ENCODE measurements around the gene HDAC7.

Gene HDAC7

DNA sequence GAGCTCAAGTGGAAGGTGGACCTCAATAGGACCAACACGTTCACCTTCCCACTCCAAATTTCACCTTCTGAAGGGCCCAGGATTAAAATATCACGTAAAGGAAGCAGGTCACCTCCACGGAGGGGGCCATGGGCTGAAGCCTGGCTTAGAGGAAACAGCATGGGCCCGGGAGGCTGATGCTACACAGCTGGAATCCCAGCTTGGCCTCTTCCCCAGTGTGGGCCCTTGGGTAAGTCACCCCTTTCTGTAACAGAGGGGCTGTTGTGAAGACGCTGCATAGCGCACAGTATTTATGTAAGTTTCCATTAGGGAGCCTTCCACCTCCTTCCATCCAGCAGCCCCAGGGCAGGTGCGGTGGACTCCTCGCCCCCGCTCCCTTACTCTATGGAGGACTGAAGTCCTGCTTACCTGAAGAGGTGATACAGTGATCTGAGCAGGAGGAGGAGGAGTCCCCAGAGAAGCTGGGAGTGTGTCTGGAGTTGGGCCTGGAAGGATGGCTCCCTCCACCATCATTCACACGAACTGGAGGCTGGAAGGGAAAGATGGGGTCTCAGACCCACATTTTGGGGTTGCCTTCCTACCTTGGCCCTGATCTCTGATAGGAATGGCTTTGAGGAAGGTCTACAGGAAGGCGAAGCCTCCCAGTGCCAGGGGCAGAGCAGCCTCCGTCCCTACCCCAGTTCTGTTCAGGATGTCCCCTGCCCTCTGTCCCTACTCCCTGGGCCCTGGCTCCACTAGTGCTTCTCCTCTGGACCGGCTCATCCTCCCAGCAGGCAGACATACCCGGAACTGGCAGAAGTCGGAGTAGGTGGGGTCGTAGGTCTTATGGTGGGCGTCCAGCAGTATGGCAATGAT is 37.2 kb upstream of the HDAC7 start:
- TF ChIP-seq, protein P1, sequence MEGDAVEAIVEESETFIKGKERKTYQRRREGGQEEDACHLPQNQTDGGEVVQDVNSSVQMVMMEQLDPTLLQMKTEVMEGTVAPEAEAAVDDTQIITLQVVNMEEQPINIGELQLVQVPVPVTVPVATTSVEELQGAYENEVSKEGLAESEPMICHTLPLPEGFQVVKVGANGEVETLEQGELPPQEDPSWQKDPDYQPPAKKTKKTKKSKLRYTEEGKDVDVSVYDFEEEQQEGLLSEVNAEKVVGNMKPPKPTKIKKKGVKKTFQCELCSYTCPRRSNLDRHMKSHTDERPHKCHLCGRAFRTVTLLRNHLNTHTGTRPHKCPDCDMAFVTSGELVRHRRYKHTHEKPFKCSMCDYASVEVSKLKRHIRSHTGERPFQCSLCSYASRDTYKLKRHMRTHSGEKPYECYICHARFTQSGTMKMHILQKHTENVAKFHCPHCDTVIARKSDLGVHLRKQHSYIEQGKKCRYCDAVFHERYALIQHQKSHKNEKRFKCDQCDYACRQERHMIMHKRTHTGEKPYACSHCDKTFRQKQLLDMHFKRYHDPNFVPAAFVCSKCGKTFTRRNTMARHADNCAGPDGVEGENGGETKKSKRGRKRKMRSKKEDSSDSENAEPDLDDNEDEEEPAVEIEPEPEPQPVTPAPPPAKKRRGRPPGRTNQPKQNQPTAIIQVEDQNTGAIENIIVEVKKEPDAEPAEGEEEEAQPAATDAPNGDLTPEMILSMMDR (conservative IDR thresholded peaks at IDR 0.05; ENCODE audit: control insufficient read depth, insufficient read depth, low read depth, low read length): no peak
- no peak overlapping the region for H3K4me3 ChIP-seq (ENCODE audit: control insufficient read depth, low read depth, low read length)
- DNase-seq (ENCODE audit: low read depth): no peak

DNA sequence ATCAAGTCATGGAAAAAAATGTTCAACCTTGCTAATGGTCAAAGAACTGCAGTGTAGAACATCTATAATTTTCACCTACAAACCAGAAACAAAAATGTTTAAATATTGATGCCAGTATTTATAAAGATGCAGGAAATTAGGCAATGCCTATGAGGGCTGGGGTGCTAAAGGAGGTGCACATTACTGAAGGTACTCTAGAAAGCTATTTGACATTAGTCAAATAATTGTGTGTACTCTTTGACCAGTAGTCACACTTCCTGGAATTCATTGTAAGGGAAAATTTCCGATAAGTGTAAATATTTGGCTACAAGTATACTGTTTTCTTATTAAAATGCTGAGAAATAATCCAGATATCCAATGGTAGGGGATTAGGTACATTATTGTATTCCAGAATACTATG is 36.4 kb upstream of the HDAC7 start:
- no peak overlapping the region for H3K4me3 ChIP-seq (ENCODE audit: control insufficient read depth, low read depth, low read length)
- TF ChIP-seq, protein P1 (conservative IDR thresholded peaks at IDR 0.05; ENCODE audit: control insufficient read depth, insufficient read depth, low read depth, low read length): no peak
- no peak for DNase-seq (ENCODE audit: low read depth)

GRCh38 chr12:47855502-47855901 is 35.8 kb upstream of the HDAC7 start:
- H3K4me3 ChIP-seq (ENCODE audit: control insufficient read depth, low read depth, low read length): no peak overlapping the region
- TF ChIP-seq, protein P1 (conservative IDR thresholded peaks at IDR 0.05; ENCODE audit: control insufficient read depth, insufficient read depth, low read depth, low read length): no peak
- no peak for DNase-seq (ENCODE audit: low read depth)

DNA sequence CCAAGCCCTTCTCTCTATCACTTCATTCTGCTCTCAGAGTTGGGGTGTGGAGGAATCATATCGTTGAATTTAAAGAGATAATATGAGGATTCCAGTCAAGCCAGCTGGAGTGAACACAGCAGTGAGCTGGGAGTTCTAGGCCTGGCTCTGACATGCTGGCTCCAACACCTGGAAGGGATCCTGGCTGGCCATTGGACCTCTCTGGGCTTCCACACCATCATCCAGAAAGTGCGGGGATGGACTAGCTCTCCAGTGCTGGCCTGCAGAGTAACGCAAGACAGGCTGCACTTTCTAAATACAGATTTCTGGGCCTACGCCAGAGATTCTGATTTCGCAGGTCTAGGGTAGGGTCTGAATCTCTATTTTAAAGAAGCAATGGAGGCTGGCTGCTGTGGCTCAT is 34.8 kb upstream of the HDAC7 start:
- DNase-seq (ENCODE audit: low read depth): no peak
- TF ChIP-seq, protein P1 (conservative IDR thresholded peaks at IDR 0.05; ENCODE audit: control insufficient read depth, insufficient read depth, low read depth, low read length): no peak
- no peak overlapping the region for H3K4me3 ChIP-seq (ENCODE audit: control insufficient read depth, low read depth, low read length)

GRCh38 chr12:47852096-47852571 is 32.4 kb upstream of the HDAC7 start:
- no peak for DNase-seq (ENCODE audit: low read depth)
- TF ChIP-seq, protein P1 (conservative IDR thresholded peaks at IDR 0.05; ENCODE audit: control insufficient read depth, insufficient read depth, low read depth, low read length): no peak
- no peak overlapping the region for H3K4me3 ChIP-seq (ENCODE audit: control insufficient read depth, low read depth, low read length)

DNA sequence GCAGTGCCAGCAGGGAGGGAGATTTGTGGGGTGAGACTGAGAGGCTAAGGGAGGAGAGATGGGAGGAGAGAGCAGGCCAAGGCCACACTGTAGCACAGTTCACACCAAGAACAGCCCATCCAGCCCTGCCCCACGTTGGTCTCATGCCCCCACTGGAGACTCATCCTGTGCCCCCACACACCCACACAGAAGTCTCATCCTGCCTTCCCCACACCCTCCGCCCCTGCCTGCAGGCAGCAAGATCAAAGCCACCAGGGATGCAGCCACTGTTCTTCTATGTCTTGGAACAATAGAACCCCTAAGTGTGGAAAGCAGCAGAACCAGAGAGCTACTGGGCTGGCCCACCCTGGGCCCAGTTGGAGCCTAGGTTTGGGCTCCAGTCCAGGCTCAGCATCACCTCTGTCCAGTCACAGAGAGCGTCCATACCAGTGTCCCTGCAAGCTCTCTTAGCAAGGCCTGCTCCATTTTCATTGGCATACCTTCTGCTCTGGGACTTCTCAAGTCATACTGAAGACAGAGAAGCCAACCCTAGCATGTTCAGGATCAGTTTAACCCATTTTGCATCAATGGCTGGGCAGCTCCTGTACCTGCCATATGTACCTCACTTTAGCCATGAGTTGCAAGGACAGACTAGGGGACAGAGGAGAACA is 31.7 kb upstream of the HDAC7 start:
- TF ChIP-seq, protein P1 (conservative IDR thresholded peaks at IDR 0.05; ENCODE audit: control insufficient read depth, insufficient read depth, low read depth, low read length): no peak
- no peak overlapping the region for H3K4me3 ChIP-seq (ENCODE audit: control insufficient read depth, low read depth, low read length)
- DNase-seq (ENCODE audit: low read depth): no peak

All from fibroblast of mammary gland (primary cell).